HL-60 (cell line): Measurements from ENCODE around the gene DNAH7.

Experiments
- GABPA ChIP-seq: IDR thresholded peaks from 2 replicates; pipeline ENCODE4 v1.6.1; 2012; ENCODE audit warnings: low read depth
- POLR2AphosphoS5 ChIP-seq: IDR thresholded peaks from 2 replicates; pipeline ENCODE4 v1.6.1; 2012; ENCODE audit warnings: low read depth
- TF ChIP-seq, protein P1 (sequence below): IDR thresholded peaks from one replicate; pipeline ENCODE4 v1.5.1; 2011; ENCODE audit warnings: low read length, control low read depth, inconsistent platforms; ENCODE audit not compliant: insufficient read depth
- TF ChIP-seq, protein P2 (sequence below): IDR thresholded peaks from 2 replicates; pipeline ENCODE4 v1.6.1; 2012; ENCODE audit warnings: low read depth; ENCODE audit not compliant: insufficient replicate concordance

DNA sequence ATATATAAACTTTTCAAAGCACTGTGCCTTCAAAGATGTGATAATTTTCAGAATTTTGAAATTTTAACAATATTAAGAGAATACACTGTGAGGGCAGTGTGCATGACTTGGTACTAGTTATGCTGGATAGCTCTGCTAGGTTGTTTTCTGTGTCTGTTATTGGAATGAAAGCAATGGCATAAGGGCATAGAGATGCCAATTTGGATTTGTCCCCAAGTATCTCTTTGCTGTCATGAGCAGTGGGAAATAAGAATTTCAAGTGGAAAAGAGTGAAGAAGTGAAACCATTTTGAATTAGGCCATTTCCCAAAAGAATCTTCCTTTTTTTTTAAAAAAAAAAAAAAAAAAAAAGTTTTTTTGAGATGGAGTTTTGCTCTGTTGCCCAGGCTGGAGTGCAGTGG lies 334.8 kb downstream of the DNAH7 start:
- no peak for TF ChIP-seq POLR2AphosphoS5
- TF ChIP-seq, protein P1, sequence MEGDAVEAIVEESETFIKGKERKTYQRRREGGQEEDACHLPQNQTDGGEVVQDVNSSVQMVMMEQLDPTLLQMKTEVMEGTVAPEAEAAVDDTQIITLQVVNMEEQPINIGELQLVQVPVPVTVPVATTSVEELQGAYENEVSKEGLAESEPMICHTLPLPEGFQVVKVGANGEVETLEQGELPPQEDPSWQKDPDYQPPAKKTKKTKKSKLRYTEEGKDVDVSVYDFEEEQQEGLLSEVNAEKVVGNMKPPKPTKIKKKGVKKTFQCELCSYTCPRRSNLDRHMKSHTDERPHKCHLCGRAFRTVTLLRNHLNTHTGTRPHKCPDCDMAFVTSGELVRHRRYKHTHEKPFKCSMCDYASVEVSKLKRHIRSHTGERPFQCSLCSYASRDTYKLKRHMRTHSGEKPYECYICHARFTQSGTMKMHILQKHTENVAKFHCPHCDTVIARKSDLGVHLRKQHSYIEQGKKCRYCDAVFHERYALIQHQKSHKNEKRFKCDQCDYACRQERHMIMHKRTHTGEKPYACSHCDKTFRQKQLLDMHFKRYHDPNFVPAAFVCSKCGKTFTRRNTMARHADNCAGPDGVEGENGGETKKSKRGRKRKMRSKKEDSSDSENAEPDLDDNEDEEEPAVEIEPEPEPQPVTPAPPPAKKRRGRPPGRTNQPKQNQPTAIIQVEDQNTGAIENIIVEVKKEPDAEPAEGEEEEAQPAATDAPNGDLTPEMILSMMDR: no peak
- TF ChIP-seq, protein P2, sequence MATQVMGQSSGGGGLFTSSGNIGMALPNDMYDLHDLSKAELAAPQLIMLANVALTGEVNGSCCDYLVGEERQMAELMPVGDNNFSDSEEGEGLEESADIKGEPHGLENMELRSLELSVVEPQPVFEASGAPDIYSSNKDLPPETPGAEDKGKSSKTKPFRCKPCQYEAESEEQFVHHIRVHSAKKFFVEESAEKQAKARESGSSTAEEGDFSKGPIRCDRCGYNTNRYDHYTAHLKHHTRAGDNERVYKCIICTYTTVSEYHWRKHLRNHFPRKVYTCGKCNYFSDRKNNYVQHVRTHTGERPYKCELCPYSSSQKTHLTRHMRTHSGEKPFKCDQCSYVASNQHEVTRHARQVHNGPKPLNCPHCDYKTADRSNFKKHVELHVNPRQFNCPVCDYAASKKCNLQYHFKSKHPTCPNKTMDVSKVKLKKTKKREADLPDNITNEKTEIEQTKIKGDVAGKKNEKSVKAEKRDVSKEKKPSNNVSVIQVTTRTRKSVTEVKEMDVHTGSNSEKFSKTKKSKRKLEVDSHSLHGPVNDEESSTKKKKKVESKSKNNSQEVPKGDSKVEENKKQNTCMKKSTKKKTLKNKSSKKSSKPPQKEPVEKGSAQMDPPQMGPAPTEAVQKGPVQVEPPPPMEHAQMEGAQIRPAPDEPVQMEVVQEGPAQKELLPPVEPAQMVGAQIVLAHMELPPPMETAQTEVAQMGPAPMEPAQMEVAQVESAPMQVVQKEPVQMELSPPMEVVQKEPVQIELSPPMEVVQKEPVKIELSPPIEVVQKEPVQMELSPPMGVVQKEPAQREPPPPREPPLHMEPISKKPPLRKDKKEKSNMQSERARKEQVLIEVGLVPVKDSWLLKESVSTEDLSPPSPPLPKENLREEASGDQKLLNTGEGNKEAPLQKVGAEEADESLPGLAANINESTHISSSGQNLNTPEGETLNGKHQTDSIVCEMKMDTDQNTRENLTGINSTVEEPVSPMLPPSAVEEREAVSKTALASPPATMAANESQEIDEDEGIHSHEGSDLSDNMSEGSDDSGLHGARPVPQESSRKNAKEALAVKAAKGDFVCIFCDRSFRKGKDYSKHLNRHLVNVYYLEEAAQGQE: no peak
- TF ChIP-seq GABPA: no peak
